SK-N-SH (cell line): ENCODE measurements around the gene NAV2. TPM values are rescaled to one million over a fixed set of nuclear protein-coding genes. Genes with fewer than 3 reads are reported as not detected.

Experiments used
- CTCF ChIA-PET: fragments of 300-600, 350-600 bp; formaldehyde crosslinking; extraction: SDS; loops from one replicate; lab custom pipeline; 2021; lab: Yijun Ruan, JAX
- POLR2A ChIA-PET: fragments of 350-600 bp; sonication (Branson Sonifier 250); formaldehyde crosslinking; extraction: SDS; loops from one replicate; lab custom pipeline; 2020; ENCODE audit warnings: antibody characterized with exemption, inconsistent platforms; lab: Yijun Ruan, JAX
- DNase-seq: peaks from one replicate; pipeline ENCODE4 v3.0.0; 2012
- H2AFZ ChIP-seq: fragments of 200-600 bp; sonication (generic); 2 replicates; pipeline ENCODE4 v1.8.1; 2016; ENCODE audit warnings: antibody characterized with exemption, mild to moderate bottlenecking, low read depth
- H3F3A ChIP-seq: fragments of 200-600 bp; sonication (generic); replicated peaks from 2 replicates; pipeline ENCODE3; 2016; ENCODE audit warnings: antibody characterized with exemption, mild to moderate bottlenecking; ENCODE audit not compliant: insufficient read depth
- H3K27ac ChIP-seq, 2 experiments: fragments of 200-500 bp in 1 of 2; fragments of 200-600 bp in 1 of 2; sonication (Bioruptor generic) in 1 of 2; sonication (generic), shearing (Covaris generic) in 1 of 2; 2 replicates each; pipeline versions ENCODE4 v1.5.1 to v1.6.1; 2014 to 2016; ENCODE audit warnings: low read depth in 2 of 2, inconsistent platforms in 1 of 2, low read length in 1 of 2, mild to moderate bottlenecking in 1 of 2, mixed read lengths in 1 of 2
- H3K27me3 ChIP-seq: fragments of 200-600 bp; sonication (generic), shearing (Covaris generic); 2 replicates; pipeline ENCODE4 v1.6.1; 2016; ENCODE audit warnings: mixed run types; ENCODE audit not compliant: insufficient read depth
- H3K36me3 ChIP-seq, 2 experiments: fragments of 200-500 bp in 1 of 2; fragments of 200-600 bp in 1 of 2; sonication (Bioruptor generic) in 1 of 2; sonication (generic) in 1 of 2; replicated peaks in 1 of 2; 2 replicates each; pipeline versions ENCODE3 to v1.5.1; 2014 to 2016; ENCODE audit warnings: low read length in 1 of 2, mild to moderate bottlenecking in 1 of 2; ENCODE audit not compliant: insufficient read depth in 2 of 2, control insufficient read depth in 1 of 2
- H3K4me1 ChIP-seq, 2 experiments: fragments of 200-500 bp in 1 of 2; fragments of 200-600 bp in 1 of 2; sonication (Bioruptor generic) in 1 of 2; sonication (generic), shearing (Covaris generic) in 1 of 2; 2 replicates each; pipeline versions ENCODE4 v1.5.1 to v1.6.1; 2014 to 2016; ENCODE audit warnings: low read depth in 1 of 2, low read length in 1 of 2, mixed run types in 1 of 2; ENCODE audit not compliant: insufficient read depth in 2 of 2, control insufficient read depth in 1 of 2
- H3K4me2 ChIP-seq: fragments of 200-600 bp; sonication (generic), shearing (Covaris generic); 2 replicates; pipeline ENCODE4 v1.6.1; 2017; ENCODE audit warnings: mixed run types
- H3K4me3 ChIP-seq, 2 experiments: fragments of 200-500 bp in 1 of 2; fragments of 200-600 bp in 1 of 2; sonication (Bioruptor generic) in 1 of 2; sonication (generic), shearing (Covaris generic) in 1 of 2; 2 replicates each; pipeline versions ENCODE4 v1.5.1 to v1.8.1; 2014 to 2016; ENCODE audit warnings: low read depth in 2 of 2, inconsistent platforms in 1 of 2, low read length in 1 of 2, mild to moderate bottlenecking in 1 of 2, mixed read lengths in 1 of 2, moderate library complexity in 1 of 2
- H3K79me2 ChIP-seq: fragments of 200-600 bp; sonication (generic); 2 replicates; pipeline ENCODE4 v1.8.1; 2017; ENCODE audit warnings: mild to moderate bottlenecking; ENCODE audit not compliant: insufficient read depth
- H3K9ac ChIP-seq: fragments of 200-600 bp; sonication (generic); 2 replicates; pipeline ENCODE4 v1.6.1; 2017; ENCODE audit warnings: mixed run types
- H3K9me2 ChIP-seq: fragments of 200-600 bp; sonication (generic); 2 replicates; pipeline ENCODE4 v1.6.1; 2017; ENCODE audit warnings: mixed run types
- H3K9me3 ChIP-seq: fragments of 200-600 bp; sonication (generic); 2 replicates; pipeline ENCODE4 v1.6.1; 2017; ENCODE audit warnings: mixed run types, mild to moderate bottlenecking, moderate library complexity
- H4K20me1 ChIP-seq: fragments of 200-600 bp; sonication (generic); 2 replicates; pipeline ENCODE4 v1.6.1; 2017; ENCODE audit warnings: mild to moderate bottlenecking, mixed run types; ENCODE audit not compliant: insufficient read depth
- CHD2 ChIP-seq: fragments of 150-350 bp; IDR thresholded peaks from 2 replicates; pipeline ENCODE4 v1.6.1; 2018; ENCODE audit warnings: low read length; ENCODE audit not compliant: partially characterized antibody
- CTCF ChIP-seq: fragments of 200-600 bp; sonication (generic); IDR thresholded peaks from 2 replicates; pipeline ENCODE4 v1.6.1; 2017; ENCODE audit warnings: antibody characterized with exemption, mild to moderate bottlenecking, moderate library complexity
- ELF1 ChIP-seq: IDR thresholded peaks from 2 replicates; pipeline ENCODE4 v1.4.0; 2012
- EP300 ChIP-seq, 2 experiments: IDR thresholded peaks; 2 replicates each; pipeline versions ENCODE4 v1.4.0 to v1.6.1; 2012; ENCODE audit warnings: borderline replicate concordance in 1 of 2, low read depth in 1 of 2, low read length in 1 of 2
- EZH2phosphoT487 ChIP-seq: fragments of 200-600 bp; sonication (generic); IDR thresholded peaks from 2 replicates; pipeline ENCODE4 v1.6.1; 2017; ENCODE audit warnings: low read depth, mixed run types, mild to moderate bottlenecking, antibody characterized with exemption, moderate library complexity, borderline replicate concordance
- FOXM1 ChIP-seq: IDR thresholded peaks from 2 replicates; pipeline ENCODE4 v1.4.0; 2012; ENCODE audit warnings: low read depth, mild to moderate bottlenecking
- GABPA ChIP-seq: IDR thresholded peaks from 2 replicates; pipeline ENCODE4 v1.4.0; 2012; ENCODE audit warnings: low read depth, mild to moderate bottlenecking
- GATA2 ChIP-seq: sonication (generic); formaldehyde crosslinking; IDR thresholded peaks from 2 replicates; pipeline ENCODE4 v1.5.0; 2020; ENCODE audit warnings: mild to moderate bottlenecking, missing genetic modification reagents
- MEF2A ChIP-seq: IDR thresholded peaks from 2 replicates; pipeline ENCODE4 v1.4.0; 2012; ENCODE audit warnings: low read depth, borderline replicate concordance
- MXI1 ChIP-seq: IDR thresholded peaks from 2 replicates; pipeline ENCODE4 v1.6.1; 2012; ENCODE audit warnings: mild to moderate bottlenecking, low read depth, low read length, improper control_type of control experiment
- NFIC ChIP-seq: IDR thresholded peaks from 2 replicates; pipeline ENCODE4 v1.4.0; 2012; ENCODE audit warnings: borderline replicate concordance
- NRF1 ChIP-seq: IDR thresholded peaks from 2 replicates; pipeline ENCODE4 v1.6.1; 2012; ENCODE audit warnings: low read depth, mild to moderate bottlenecking, low read length
- PBX3 ChIP-seq: IDR thresholded peaks from 2 replicates; pipeline ENCODE4; 2012
- POLR2AphosphoS5 ChIP-seq: IDR thresholded peaks from 2 replicates; pipeline ENCODE4 v1.6.1; 2012; ENCODE audit warnings: low read depth, low read length
- RAD21 ChIP-seq: IDR thresholded peaks from 2 replicates; pipeline ENCODE4 v1.6.1; 2012; ENCODE audit warnings: mild to moderate bottlenecking, low read length
- RCOR1 ChIP-seq: fragments of 150-350 bp; IDR thresholded peaks from 2 replicates; pipeline ENCODE4 v1.6.1; 2017; ENCODE audit warnings: antibody characterized with exemption, low read length
- REST ChIP-seq: IDR thresholded peaks from 2 replicates; pipeline ENCODE4 v1.6.1; 2012; ENCODE audit warnings: mild to moderate bottlenecking, low read depth, low read length, moderate library complexity
- RXRA ChIP-seq: IDR thresholded peaks from 2 replicates; pipeline ENCODE4 v1.4.0; 2012; ENCODE audit warnings: low read depth, mild to moderate bottlenecking, borderline replicate concordance
- SMC3 ChIP-seq: IDR thresholded peaks from 2 replicates; pipeline ENCODE4 v1.6.1; 2012; ENCODE audit warnings: low read depth, low read length, improper control_type of control experiment
- TCF12 ChIP-seq: IDR thresholded peaks from 2 replicates; pipeline ENCODE4 v1.4.0; 2012
- TEAD4 ChIP-seq: IDR thresholded peaks from 2 replicates; pipeline ENCODE4 v1.4.0; 2012; ENCODE audit warnings: mild to moderate bottlenecking, borderline replicate concordance; ENCODE audit not compliant: insufficient read depth
- USF1 ChIP-seq: IDR thresholded peaks from 2 replicates; pipeline ENCODE4 v1.4.0; 2012; ENCODE audit warnings: low read depth, borderline replicate concordance
- USF2 ChIP-seq: fragments of 150-350 bp; IDR thresholded peaks from 2 replicates; pipeline ENCODE4 v1.6.1; 2017; ENCODE audit warnings: antibody characterized with exemption, low read length, low read depth, borderline replicate concordance
- YY1 ChIP-seq: IDR thresholded peaks from 2 replicates; pipeline ENCODE4 v1.4.0; 2012; ENCODE audit warnings: low read depth, mild to moderate bottlenecking
- WGBS: methylation state at CpG from one replicate; pipeline ENCODE4 v1.1.6; 2017; ENCODE audit warnings: low lambda C conversion rate; 5-methylcytosine and 5-hydroxymethylcytosine counted together
- polyA plus RNA-seq, 3 experiments: library from polyadenylated mRNA; depleted of rRNA; stranded (reverse); fragments of >200 nt; gene quantifications; 2 replicates each; pipeline ENCODE4 v1.2.3, GENCODE V29; 2012
- TF ChIP-seq, protein P1 (sequence below): IDR thresholded peaks from 2 replicates; pipeline ENCODE4 v1.4.0; 2012; ENCODE audit warnings: low read depth, borderline replicate concordance

The NAV2 gene
- polyA plus RNA-seq, 1 of the 3 experiments (the other 2 are of a cell fraction): 26.2 TPM

- 52% methylated on average over 1 of the region's 1 CpG for WGBS
- H3K9me2 ChIP-seq: no peaks in the 10 kb centered on the region
- peaks cover 6% of the 10 kb centered on the region for H3F3A ChIP-seq
- no peak overlapping the region for H2AFZ ChIP-seq
- no peak overlapping the region for H3K4me2 ChIP-seq
- no peaks in the 10 kb centered on the region for H3K27me3 ChIP-seq
- H3K9me3 ChIP-seq: no peaks in the 10 kb centered on the region
- H3K79me2 ChIP-seq: peaks cover 100% of the 10 kb centered on the region
- H4K20me1 ChIP-seq: peaks cover 100% of the 10 kb centered on the region
- peak; percentile 48 for DNase-seq
- H3K4me3 ChIP-seq: no peak overlapping the region
- no peak overlapping the region for H3K9ac ChIP-seq
- H3K4me1 ChIP-seq: peaks cover 15 to 73% of the 10 kb centered on the region in 2 experiments; a peak in 3 of 4 replicates
- CTCF ChIA-PET: interaction anchor here (0.7 to 4.8 kb wide), 6 partner anchors 11 to 249 kb away, joined by 3 to 31 read pairs (median 3); no protein-coding TSS in a partner anchor
- peaks cover 3 to 15% of the 10 kb centered on the region in 2 experiments for H3K36me3 ChIP-seq
- H3K27ac ChIP-seq: peak overlapping the region; percentile 2 to 89; a peak in 2 of 4 replicates
- POLR2A ChIA-PET: no interaction called here
- TF ChIP-seq GABPA (no peak), MXI1 (peak; percentile 83; the same call in 1 of the 2 replicates), USF2 (no peak), RCOR1 (peak; percentile 91), USF1 (no peak), EZH2phosphoT487 (no peak), YY1 (no peak), MEF2A (no peak), CHD2 (peak; percentile 59), POLR2AphosphoS5 (no peak), RAD21 (no peak), ELF1 (no peak), GATA2 (CRISPR knock-in tag) (peak; percentile 68), NRF1 (no peak), CTCF (no peak), REST (no peak), EP300 (IDR thresholded peaks at IDR 0.05; ENCODE audit: borderline replicate concordance in 1 of 2, low read depth in 1 of 2, low read length in 1 of 2) (peak in 1 of 2 experiments; percentile 95; a peak in 2 of 4 replicates), FOXM1 (no peak), NFIC (no peak), TEAD4 (no peak), RXRA (no peak), TCF12 (0 out of 2 replicates have a peak, but pooled peaks have one; percentile 16), PBX3 (0 out of 2 replicates have a peak, but pooled peaks have one; percentile 5), SMC3 (no peak)
- TF ChIP-seq, protein P1, sequence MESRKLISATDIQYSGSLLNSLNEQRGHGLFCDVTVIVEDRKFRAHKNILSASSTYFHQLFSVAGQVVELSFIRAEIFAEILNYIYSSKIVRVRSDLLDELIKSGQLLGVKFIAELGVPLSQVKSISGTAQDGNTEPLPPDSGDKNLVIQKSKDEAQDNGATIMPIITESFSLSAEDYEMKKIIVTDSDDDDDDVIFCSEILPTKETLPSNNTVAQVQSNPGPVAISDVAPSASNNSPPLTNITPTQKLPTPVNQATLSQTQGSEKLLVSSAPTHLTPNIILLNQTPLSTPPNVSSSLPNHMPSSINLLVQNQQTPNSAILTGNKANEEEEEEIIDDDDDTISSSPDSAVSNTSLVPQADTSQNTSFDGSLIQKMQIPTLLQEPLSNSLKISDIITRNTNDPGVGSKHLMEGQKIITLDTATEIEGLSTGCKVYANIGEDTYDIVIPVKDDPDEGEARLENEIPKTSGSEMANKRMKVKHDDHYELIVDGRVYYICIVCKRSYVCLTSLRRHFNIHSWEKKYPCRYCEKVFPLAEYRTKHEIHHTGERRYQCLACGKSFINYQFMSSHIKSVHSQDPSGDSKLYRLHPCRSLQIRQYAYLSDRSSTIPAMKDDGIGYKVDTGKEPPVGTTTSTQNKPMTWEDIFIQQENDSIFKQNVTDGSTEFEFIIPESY: no peak
Observed at GRCh38 chr11:19811380-19811779, 98.7 kb downstream of the NAV2 start.
